Activated T-helper 9 cell treated with anti-CD3 and anti-CD28 coated beads, Interleukin-2, amount 50 U/mL, for 16 hours (primary cell): Measurements from ENCODE around the gene TSPAN15.
"Not testable (repeated sequence)": the region's sequence is repeated elsewhere in the genome, so short reads cannot be mapped to it uniquely, and the experiment has no call there.

ENCODE experiments used
- DNase-seq: peaks from one replicate; pipeline ENCODE4 v3.0.0-alpha.2; 2020; ENCODE audit warnings: low read depth

Gene TSPAN15

GRCh38 chr10:69446650-69447151 is 4.6 kb upstream of the TSPAN15 start:
- DNase-seq, result no peak

GRCh38 chr10:69449841-69450240 is 1.4 kb upstream of the TSPAN15 start:
- DNase-seq, result peak; percentile 21

DNA sequence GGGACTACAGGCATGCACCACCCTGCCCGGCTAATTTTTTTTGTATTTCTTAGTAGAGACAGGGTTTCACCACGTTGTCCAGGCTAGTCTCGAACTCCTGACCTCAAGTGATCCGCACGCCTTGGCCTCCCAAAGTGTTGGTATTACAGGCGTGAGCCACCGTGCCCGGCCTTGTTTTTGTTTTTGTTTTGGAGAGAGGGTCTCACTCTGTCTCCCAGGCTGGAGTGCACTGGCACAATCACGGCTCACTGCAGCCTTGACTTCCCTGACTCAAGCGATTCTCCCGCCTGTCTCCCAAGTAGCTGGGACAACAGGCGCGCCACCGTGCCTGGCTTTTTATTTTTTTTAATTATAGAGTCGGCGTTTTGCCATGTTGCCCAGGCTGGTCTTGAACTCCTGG is 870 bp upstream of the TSPAN15 start:
- not testable (repeated sequence) for DNase-seq

- DNase-seq, result no peak
These were observed 553 bp downstream of the TSPAN15 start for GRCh38 chr10:69451784-69452251.

- no peak for DNase-seq
These were observed 1.6 kb downstream of the TSPAN15 start for GRCh38 chr10:69452676-69453415.

DNA sequence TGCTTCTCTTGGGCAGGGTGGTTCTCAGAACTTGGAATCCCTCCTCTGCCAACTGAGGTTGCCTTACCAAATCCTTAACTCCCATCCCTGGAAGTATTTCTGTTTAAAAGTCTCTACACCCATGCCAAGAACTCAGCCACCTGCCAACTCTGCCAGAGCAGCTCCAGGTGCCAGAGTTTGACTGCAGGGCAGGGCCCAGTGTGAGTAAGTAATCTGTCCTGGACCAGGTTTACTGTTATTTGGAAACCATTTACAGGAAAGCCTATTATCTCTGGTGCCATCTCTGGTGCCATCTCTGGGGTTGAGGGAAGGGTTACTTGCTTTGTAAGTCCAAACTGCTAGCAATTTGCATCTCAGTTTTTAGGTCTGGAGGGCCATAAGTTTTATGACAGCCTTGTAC is 2.5 kb downstream of the TSPAN15 start:
- DNase-seq, result no peak

DNA sequence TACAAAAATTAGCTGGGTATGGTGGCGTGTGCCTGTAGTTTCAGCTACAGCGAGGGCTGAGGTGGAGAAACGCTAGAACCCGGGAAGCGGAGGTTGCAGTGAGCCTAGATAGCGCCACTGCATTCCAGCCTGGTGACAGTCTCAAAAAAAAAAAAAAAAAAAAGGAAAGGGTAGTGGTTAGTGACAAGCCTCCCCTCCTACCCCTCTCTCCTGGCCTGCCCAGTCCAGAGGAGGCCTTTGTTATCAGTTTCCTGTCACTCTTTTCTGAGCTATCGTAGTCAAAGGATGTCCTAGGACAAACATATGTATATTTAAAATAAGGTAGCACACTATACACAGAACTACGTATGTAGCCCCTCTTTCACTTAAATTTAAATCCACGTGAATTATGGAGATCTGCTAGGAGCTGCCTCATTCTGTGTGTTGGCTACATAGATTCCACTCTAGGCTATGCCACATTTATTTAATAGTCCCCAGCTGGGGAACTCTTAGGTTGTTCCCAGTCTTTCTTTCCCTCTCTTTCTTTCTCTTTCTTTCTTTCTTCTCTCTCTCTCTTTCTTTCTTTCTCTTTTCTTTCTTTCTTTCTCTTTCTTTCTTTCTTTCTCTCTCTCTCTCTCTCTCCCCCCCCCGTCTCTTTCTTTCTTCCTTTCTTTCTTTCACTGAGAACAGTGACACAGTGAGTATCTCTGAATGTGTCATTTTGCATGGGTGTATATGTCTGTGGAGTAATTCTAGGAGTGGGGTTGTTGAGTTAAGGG is 3.9 kb downstream of the TSPAN15 start:
- DNase-seq, result no peak

- DNase-seq, result no peak
These were observed 5.8 kb downstream of the TSPAN15 start for GRCh38 chr10:69456880-69457693.

GRCh38 chr10:69457771-69458237 is 6.5 kb downstream of the TSPAN15 start:
- DNase-seq, result no peak

GRCh38 chr10:69458430-69459100 is 7.3 kb downstream of the TSPAN15 start:
- DNase-seq, result no peak

DNA sequence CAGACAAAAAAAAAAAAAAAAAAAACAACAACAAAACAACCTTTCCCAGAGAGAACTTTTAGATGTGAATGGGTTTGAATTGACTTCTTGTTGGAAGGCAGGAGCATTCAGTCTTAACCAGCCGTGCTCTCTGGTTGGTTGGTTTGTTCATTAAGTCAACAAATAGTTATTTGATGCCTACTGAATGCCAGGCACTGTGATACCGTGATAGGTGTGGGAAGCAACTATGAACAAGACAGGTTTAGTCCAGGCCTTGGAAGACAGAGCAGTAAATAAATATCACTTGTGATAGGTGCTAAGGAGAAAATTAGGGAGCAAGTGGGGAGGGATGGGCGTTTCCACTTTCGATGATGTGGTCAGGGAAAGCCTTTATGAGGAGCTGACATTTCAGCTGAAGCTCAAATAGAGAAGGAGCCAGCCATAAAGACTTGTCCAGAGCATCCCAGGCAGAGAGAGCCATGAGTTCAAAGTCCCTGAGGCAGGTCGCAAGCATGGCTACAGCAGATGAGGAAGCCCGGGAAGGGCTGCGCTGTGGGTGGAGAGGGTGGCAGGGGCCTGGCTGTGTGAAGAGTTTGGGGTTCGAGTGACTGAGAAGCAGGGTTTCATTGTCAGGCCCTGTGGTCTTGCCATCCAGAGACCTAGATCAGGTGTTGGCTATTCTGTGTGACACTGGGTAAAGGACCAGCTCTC is 8.0 kb downstream of the TSPAN15 start:
- no peak for DNase-seq

DNA sequence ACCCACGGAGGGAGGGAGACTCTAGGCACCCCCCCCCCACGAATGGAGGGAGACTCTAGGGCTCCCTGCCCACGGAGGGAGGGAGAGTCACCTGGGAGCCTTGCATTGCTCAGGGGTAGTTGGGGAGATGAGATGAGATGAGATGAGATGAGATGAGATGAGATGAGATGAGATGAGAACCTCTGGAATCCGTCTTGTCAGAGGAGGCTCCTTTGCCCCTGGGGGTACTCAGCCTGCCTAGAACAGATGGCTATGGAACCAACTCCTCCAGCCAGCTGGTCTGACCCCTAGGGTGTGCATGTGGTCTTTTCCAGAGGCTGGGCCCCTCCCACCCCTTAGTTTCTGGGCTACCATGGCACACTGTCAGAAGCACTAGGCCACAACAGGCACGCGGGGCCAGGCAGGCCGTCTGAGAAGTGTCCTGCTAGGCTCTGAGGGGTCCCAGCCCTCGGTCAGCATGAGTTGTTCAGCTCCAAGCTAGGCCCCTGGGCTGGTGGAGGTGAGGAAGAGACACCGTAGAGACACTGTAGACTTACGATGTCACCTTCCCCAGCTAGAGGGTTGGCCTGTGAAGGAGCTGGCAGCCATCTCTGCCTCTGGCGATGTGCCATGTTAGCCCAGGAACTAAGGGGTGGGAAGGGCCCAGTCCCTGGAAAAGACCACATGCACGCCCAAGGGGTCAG is 8.8 kb downstream of the TSPAN15 start:
- DNase-seq, result no peak

- DNase-seq, result no peak
These were observed 9.4 kb downstream of the TSPAN15 start for GRCh38 chr10:69460576-69461242.

DNA sequence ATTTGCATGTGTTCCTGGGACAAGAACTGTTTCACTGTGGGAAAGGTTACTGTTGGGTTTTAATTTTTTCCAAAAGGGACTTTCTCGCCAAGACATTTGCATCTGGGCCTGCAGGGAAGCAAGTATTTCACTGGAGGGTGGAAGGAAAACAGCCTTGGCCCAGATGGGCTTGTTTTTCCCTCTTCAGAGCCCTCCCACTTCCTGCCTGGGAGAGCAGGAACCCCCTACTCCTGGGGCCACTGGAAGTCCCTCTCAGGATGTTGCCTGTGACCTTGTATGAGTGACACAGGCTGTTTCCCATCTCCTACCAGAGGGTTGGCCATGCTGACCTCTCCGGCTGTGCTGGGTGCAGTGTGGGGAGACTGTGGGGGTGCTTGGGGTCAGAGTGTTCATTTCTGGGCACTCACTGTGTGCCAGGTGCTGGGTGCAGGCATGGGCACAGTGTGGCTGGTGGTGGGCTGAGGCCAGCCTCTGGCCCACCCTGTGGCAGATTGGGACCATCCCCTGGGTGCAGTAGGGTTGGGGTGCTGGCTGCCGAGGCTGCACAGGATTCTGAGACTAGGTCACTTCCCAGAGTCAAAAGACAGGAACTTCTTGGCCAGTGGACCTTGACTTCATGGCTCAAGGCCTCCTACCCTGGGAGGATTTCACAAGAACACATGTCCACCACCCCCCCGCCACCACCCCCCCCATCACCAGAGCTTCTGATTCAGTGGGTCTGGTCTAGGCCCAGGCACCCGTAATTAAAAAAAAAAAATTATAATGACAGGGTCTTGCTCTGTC is 10.2 kb downstream of the TSPAN15 start:
- DNase-seq, result no peak

GRCh38 chr10:69463886-69464285 is 12.6 kb downstream of the TSPAN15 start:
- no peak for DNase-seq

DNA sequence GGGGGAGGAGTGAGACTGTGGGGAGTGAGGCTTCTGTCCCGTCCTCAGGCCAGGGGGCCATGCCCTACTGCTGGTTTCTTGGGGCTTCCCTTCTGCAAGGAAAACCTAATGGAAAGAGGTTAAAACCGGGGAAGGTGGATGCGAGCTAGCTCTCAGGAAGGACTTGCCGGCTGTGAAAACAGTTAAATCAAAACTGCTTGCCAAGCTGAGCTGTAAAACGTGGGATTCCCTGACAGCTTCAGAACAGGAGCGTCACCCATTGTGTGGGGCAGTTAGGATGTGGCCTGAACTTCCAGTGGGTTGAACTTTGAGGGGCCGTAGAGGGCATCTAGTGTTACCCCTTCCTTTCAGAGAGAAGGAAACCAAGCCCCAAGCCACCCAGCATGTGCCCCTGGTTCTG is 13.1 kb downstream of the TSPAN15 start:
- no peak for DNase-seq

GRCh38 chr10:69464801-69465401 is 13.6 kb downstream of the TSPAN15 start:
- DNase-seq, result no peak

DNA sequence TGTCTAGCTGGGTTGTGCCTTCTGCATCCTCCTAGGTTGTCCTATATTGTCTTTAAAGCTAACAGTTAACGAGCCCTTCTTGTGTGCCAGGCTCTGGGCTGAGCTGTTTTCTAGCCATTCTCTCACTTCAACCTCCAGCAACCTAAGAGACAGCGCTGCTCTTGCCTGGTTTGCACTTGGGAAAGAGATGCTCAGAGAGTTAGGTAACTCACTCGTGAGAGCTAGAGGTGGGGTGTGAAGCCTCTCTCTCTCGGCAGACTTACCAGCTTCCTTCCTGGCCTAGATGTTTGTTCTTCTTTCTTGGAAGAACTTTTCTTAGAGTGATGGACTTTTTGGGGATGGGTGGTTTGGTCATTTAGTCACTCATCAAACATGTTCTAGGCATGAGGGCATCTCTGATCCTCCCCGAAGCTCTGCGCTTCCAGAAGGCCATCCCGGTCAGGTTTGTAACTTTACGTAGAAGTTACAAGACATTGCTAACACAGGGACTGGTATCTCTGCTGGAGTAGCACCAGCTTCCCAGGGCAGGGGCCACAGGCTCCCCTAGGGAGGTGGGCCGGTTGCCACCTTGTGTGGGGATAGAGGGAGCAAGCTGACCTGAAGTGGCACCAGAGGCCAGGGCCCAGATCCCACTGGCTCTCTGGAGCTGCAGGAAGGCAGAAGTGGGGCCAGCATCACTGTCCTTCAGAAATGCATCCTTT is 14.3 kb downstream of the TSPAN15 start:
- DNase-seq, result no peak
